GDM1 (cell line): ENCODE measurements around the gene CERK.

ENCODE experiments used
- DNase-seq: peaks from one replicate; lab custom pipeline; 2025; lab: John Stamatoyannopoulos, UW

The CERK gene

GRCh38 chr22:46699091-46699490 is 39.0 kb downstream of the CERK start:
- no peak for DNase-seq

GRCh38 chr22:46697811-46698515 is 40.1 kb downstream of the CERK start:
- DNase-seq = no peak

GRCh38 chr22:46696614-46697013 is 41.4 kb downstream of the CERK start:
- DNase-seq = no peak

- no peak for DNase-seq
These were observed 41.9 kb downstream of the CERK start for GRCh38 chr22:46696229-46696518.

- no peak for DNase-seq
These were observed 42.5 kb downstream of the CERK start for GRCh38 chr22:46695346-46696228.

- no peak for DNase-seq
These were observed 43.5 kb downstream of the CERK start for GRCh38 chr22:46694416-46695170.

- no peak for DNase-seq
These were observed 44.2 kb downstream of the CERK start for GRCh38 chr22:46693634-46694415.

- DNase-seq = no peak
These were observed 46.5 kb downstream of the CERK start for GRCh38 chr22:46691571-46691970.

GRCh38 chr22:46690146-46690545 is 47.9 kb downstream of the CERK start:
- DNase-seq = no peak

GRCh38 chr22:46688949-46689348 is 49.1 kb downstream of the CERK start:
- no peak for DNase-seq

GRCh38 chr22:46687460-46687859 is 50.6 kb downstream of the CERK start:
- no peak for DNase-seq

- no peak for DNase-seq
These were observed 51.0 kb downstream of the CERK start for GRCh38 chr22:46687048-46687444.

- DNase-seq = no peak
These were observed 51.6 kb downstream of the CERK start for GRCh38 chr22:46686221-46687047.

GRCh38 chr22:46684706-46685105 is 53.3 kb downstream of the CERK start:
- DNase-seq = no peak

- DNase-seq = no peak
These were observed 55.9 kb downstream of the CERK start for GRCh38 chr22:46682011-46682731.

- DNase-seq = no peak
These were observed 57.0 kb downstream of the CERK start for GRCh38 chr22:46681010-46681409.

GRCh38 chr22:46679706-46680269 is 58.3 kb downstream of the CERK start:
- DNase-seq = no peak

GRCh38 chr22:46678785-46679700 is 59.0 kb downstream of the CERK start:
- DNase-seq = no peak
